GM12878 (cell line): ENCODE measurements around the gene TMEM209. TPM values are rescaled to one million over a fixed set of nuclear protein-coding genes. Genes with fewer than 3 reads are reported as not detected.

ENCODE experiments used
- ATAC-seq: fragments of 200-7000 bp; cut with Tn5 transposase; 3 replicates; pipeline ENCODE4 v1.9.1; 2020; ENCODE audit warnings: mild to moderate bottlenecking, moderate library complexity
- BruUV-seq: library from RNA; stranded (reverse); fragments of 400-500 nt; replicated peaks from 2 replicates; lab custom pipeline; 2021; lab: Mats Ljungman, UMichigan
- CTCF ChIA-PET: fragments of 300-600 bp; sonication (Branson Sonifier 250); formaldehyde crosslinking; extraction: SDS; loops from one replicate; lab custom pipeline; 2021; ENCODE audit warnings: inconsistent platforms; lab: Yijun Ruan, JAX
- POLR2A ChIA-PET: fragments of 350-600 bp; formaldehyde crosslinking; extraction: SDS; loops from one replicate; lab custom pipeline; 2021; ENCODE audit warnings: inconsistent platforms; lab: Charles Lee
- RAD21 ChIA-PET: fragments of 300-600 bp; sonication (Branson Sonifier 250); formaldehyde crosslinking; loops from one replicate; lab custom pipeline; 2023; ENCODE audit warnings: antibody characterized with exemption; ENCODE audit not compliant: unreplicated experiment; lab: Charles Lee
- SMC1A ChIA-PET: fragments of 300-600 bp; sonication (Branson Sonifier 250); formaldehyde crosslinking; loops from one replicate; lab custom pipeline; 2023; ENCODE audit not compliant: unreplicated experiment, uncharacterized antibody; lab: Charles Lee
- DNase-seq: peaks from one replicate; pipeline ENCODE4 v3.0.0-alpha.2; 2011; ENCODE audit warnings: low read depth, low spot score
- FAIRE-seq: peaks from 3 replicates; lab custom pipeline; 2011; peaks lifted over from hg19 to GRCh38; lab: Jason Lieb, UNC
- H2AFZ ChIP-seq: 2 replicates; pipeline ENCODE4 v1.6.0; 2011; ENCODE audit warnings: low read depth, low read length, control low read depth; ENCODE audit not compliant: control insufficient read depth
- H3K27ac ChIP-seq: 2 replicates; pipeline ENCODE4 v1.5.1; 2011; ENCODE audit warnings: control low read depth; ENCODE audit not compliant: control insufficient read depth, insufficient read depth
- H3K27me3 ChIP-seq, 2 experiments: replicated peaks in 1 of 2; 2 replicates each; pipeline versions ENCODE4 v1.6.0 to v1.6.1; 2011; ENCODE audit warnings: low read length in 1 of 2; ENCODE audit not compliant: control insufficient read depth in 2 of 2, insufficient read depth in 2 of 2
- H3K36me3 ChIP-seq, 2 experiments: 2 replicates each; pipeline ENCODE4 v1.5.1; 2011; ENCODE audit warnings: low read length in 1 of 2; ENCODE audit not compliant: control insufficient read depth in 2 of 2, insufficient read depth in 2 of 2
- H3K4me1 ChIP-seq: 2 replicates; pipeline ENCODE4 v1.6.1; 2011; ENCODE audit warnings: mild to moderate bottlenecking, low read length, moderate library complexity, mixed read lengths; ENCODE audit not compliant: control insufficient read depth, insufficient read depth
- H3K4me2 ChIP-seq: 2 replicates; pipeline ENCODE4 v1.6.0; 2011; ENCODE audit warnings: control low read depth; ENCODE audit not compliant: control insufficient read depth, insufficient read depth
- H3K4me3 ChIP-seq: fragments of 200-600 bp; sonication (generic); 2 replicates; pipeline ENCODE4 v1.5.1; 2016
- H3K79me2 ChIP-seq: 2 replicates; pipeline ENCODE4 v1.6.0; 2011; ENCODE audit warnings: low read length; ENCODE audit not compliant: control insufficient read depth, insufficient read depth
- H3K9ac ChIP-seq: 2 replicates; pipeline ENCODE4 v1.8.0; 2011; ENCODE audit warnings: low read length, control low read depth, mixed read lengths; ENCODE audit not compliant: control insufficient read depth, insufficient read depth
- H3K9me3 ChIP-seq: replicated peaks from 3 replicates; pipeline ENCODE4 v1.5.1; 2011; ENCODE audit warnings: mild to moderate bottlenecking, low read length; ENCODE audit not compliant: control insufficient read depth, insufficient read depth
- H4K20me1 ChIP-seq: 2 replicates; pipeline ENCODE4 v1.6.0; 2011; ENCODE audit not compliant: control insufficient read depth, insufficient read depth
- CEBPZ ChIP-seq: fragments of 150-350 bp; IDR thresholded peaks from 2 replicates; pipeline ENCODE4 v1.6.1; 2016; ENCODE audit warnings: low read depth, low read length
- NBN ChIP-seq: fragments of 450-650 bp; IDR thresholded peaks from 2 replicates; pipeline ENCODE4 v1.6.1; 2016
- NFXL1 ChIP-seq: fragments of 450-650 bp; IDR thresholded peaks from 2 replicates; pipeline ENCODE4 v1.6.1; 2017; ENCODE audit warnings: antibody characterized with exemption, mild to moderate bottlenecking, borderline replicate concordance
- RCOR1 ChIP-seq: conservative IDR thresholded peaks from 2 replicates; pipeline ENCODE4 v1.6.1; 2012; ENCODE audit warnings: low read depth, low read length, improper control_type of control experiment
- RFX5 ChIP-seq: IDR thresholded peaks from 2 replicates; pipeline ENCODE4 v1.6.1; 2011; ENCODE audit warnings: low read depth, low read length, improper control_type of control experiment
- STAT1 ChIP-seq: fragments of 450-650 bp; conservative IDR thresholded peaks from 2 replicates; pipeline ENCODE4 v1.6.1; 2014; ENCODE audit warnings: antibody characterized with exemption, mild to moderate bottlenecking
- ZNF592 ChIP-seq: fragments of 450-650 bp; IDR thresholded peaks from 2 replicates; pipeline ENCODE4 v1.6.1; 2017; ENCODE audit warnings: mild to moderate bottlenecking, moderate library complexity
- ZNF687 ChIP-seq: fragments of 450-650 bp; IDR thresholded peaks from 2 replicates; pipeline ENCODE4 v1.6.1; 2017; ENCODE audit warnings: mild to moderate bottlenecking, moderate library complexity
- WGBS: methylation state at CpG from one replicate; pipeline ENCODE4 v1.1.6; 2016; ENCODE audit warnings: low lambda C conversion rate; ENCODE audit not compliant: insufficient replicate concordance, insufficient coverage; ENCODE audit errors: missing lambda C conversion rate; 5-methylcytosine and 5-hydroxymethylcytosine counted together
- in situ Hi-C: fragments of 300-500 bp; cut with MboI; formaldehyde crosslinking; loops from 9 replicates; pipeline ENCODE4 v1.14.3; 2018; ENCODE audit warnings: mixed read lengths
- intact Hi-C: fragments of 100-400 bp; cut with micrococcal nuclease; formaldehyde crosslinking; loops from one replicate; pipeline ENCODE4 v1.14.2; 2022; ENCODE audit not compliant: unreplicated experiment
- polyA plus RNA-seq, 11 experiments: library from polyadenylated mRNA; depleted of rRNA in 4 of 11; unstranded in 6 of 11; stranded (reverse) in 5 of 11; fragments of >200 nt; fragmentation: Nextera tagmentation in 4 of 11; fragmentation: Illumina TruSeq in 1 of 11; extraction: Ambion mirVana in 4 of 11; extraction: Trizol in 1 of 11; gene quantifications; 1 replicate in 1 of 11; 2 replicates in 10 of 11; pipeline versions ENCODE4 v1.2.1 to v1.2.3, GENCODE V29; 2011 to 2016; ENCODE audit warnings: inconsistent platforms in 2 of 11, missing spikeins in 2 of 11, low read depth in 1 of 11
- total RNA-seq, 4 experiments: library from RNA; depleted of rRNA in 3 of 4; stranded (reverse); fragments of >200 nt in 3 of 4; fragmentation: Illumina TruSeq in 1 of 4; extraction: Trizol in 1 of 4; gene quantifications; 2 replicates each; pipeline versions ENCODE4 v1.2.1 to v1.2.3, GENCODE V29; 2013 to 2021

TMEM209 gene
- total and polyA plus RNA-seq, 10 of the 15 experiments (the other 5 are each of a cell fraction or from before 2014, with no cell fraction given): 22.1 to 41.2 (median 35.1) TPM

GRCh38 chr7:130234078-130234477 is 28.9 kb upstream of the TMEM209 start (continued):
- TF ChIP-seq ZNF592 (no peak), NFXL1 (no peak), RCOR1 (no peak)

GRCh38 chr7:130232209-130232608 is 27.0 kb upstream of the TMEM209 start:
- in situ Hi-C loops (no loop called here), intact Hi-C loops (no loop called here)
- H3K27me3 ChIP-seq: no peaks in the 10 kb centered on the region
- no peaks in the 10 kb centered on the region for H3K79me2 ChIP-seq
- ATAC-seq (no peak), DNase-seq (no peak), FAIRE-seq (no peak)
- H3K4me2 ChIP-seq: no peak overlapping the region
- ChIA-PET CTCF (no interaction called here), SMC1A (interaction anchor here (0.6 kb wide), 1 partner anchor 341 kb away, joined by 3 read pairs; no protein-coding TSS in a partner anchor), POLR2A (no interaction called here), RAD21 (no interaction called here)
- H3K4me1 ChIP-seq: no peaks in the 10 kb centered on the region
- H4K20me1 ChIP-seq: no peaks in the 10 kb centered on the region
- no TSS peak for BruUV-seq
- H2AFZ ChIP-seq: no peak overlapping the region
- H3K4me3 ChIP-seq: no peak overlapping the region
- no peak overlapping the region for H3K27ac ChIP-seq
- no peaks in the 10 kb centered on the region for H3K9me3 ChIP-seq
- WGBS: 49% methylated on average over 2 of the region's 2 CpGs
- H3K36me3 ChIP-seq: no peaks in the 10 kb centered on the region
- no peak overlapping the region for H3K9ac ChIP-seq
- TF ChIP-seq NBN (no peak), CEBPZ (no peak), STAT1 (no peak), ZNF687 (no peak), RFX5 (no peak)
